HG03064 (cell line): Measurements from ENCODE around the gene RTTN.
A peak's percentile ranks its signal among the peaks of the same experiment; 100 is the strongest.

Experiments
- ATAC-seq: cut with Tn5 transposase; IDR thresholded peaks from one replicate; pipeline ENCODE4 v1.9.1; 2021; ENCODE audit warnings: low read depth; ENCODE audit not compliant: unreplicated experiment

The RTTN gene

DNA sequence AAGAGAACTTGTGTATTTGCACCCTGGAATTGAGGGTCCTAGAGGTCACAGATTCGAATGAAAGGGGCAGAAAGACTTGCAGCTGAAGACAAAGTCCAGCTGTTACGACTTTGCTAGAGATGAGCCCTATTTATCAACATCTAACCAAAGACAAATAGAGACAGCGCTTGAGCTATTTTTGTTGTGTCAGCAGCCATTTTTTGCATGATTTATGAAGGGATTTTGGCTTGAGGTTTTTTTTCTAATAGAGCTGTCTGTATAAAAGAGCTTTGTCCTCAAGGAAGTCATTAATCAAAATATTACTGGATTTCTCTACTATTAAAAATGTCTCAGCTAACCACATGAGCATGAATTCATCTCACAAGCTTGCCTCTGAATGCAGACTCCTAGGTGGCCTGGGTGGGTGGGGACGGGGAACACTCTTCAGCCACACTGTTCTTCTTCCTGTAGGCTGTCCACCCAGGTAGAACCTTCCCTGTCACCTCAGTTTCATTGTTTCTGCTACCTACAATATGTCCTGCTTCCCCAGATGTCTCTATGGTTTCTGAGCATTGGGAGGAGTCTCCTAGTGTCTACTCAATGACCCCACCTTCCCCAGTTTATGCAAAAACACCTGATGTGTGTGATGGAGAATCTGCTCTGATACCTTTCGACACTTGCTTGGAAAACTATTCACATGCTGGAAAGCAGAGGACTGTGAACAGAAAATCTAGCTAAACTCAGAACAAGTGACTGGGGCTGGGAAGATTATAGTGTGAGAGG is 250.6 kb downstream of the RTTN start:
- ATAC-seq = peak; percentile 34

DNA sequence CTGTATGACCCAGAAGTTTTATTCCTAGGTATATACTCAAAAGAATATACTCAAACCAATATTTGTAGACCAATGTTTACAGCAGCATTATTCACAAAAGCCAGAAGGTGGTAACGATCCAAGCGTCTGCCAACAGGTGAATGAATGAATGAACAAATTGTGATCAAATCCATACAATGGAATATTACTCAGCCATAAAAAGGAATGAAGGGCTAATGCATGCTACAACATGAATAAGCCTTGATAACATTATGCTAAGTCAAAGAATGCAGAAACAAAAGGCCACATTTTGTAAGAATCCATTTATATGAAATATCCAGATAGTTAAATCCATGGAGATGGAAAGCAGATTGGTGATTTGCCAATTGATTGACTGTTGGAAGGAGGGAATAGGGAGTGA is 252.3 kb downstream of the RTTN start:
- ATAC-seq = no peak
